Tibial nerve (tissue), 4 donors: ENCODE measurements around the gene POU1F1. TPM values are rescaled to one million over a fixed set of nuclear protein-coding genes. Genes with fewer than 3 reads are reported as not detected.
"Not testable (repeated sequence)": the region's sequence is repeated elsewhere in the genome, so short reads cannot be mapped to it uniquely, and the experiment has no call there.

Experiments used
- DNase-seq, 2 donors: peaks; one replicate each; pipeline ENCODE4 v3.0.0-alpha.2; 2019; ENCODE audit warnings: low spot score in 2 of 2
- H3K27ac ChIP-seq, 4 donors: fragments of 200-600 bp; sonication (generic) in 3 of 4; one replicate each; pipeline ENCODE4 v1.5.1; 2017 to 2019; ENCODE audit warnings: mild to moderate bottlenecking in 1 of 4
- H3K27me3 ChIP-seq, 2 donors: fragments of 200-600 bp; sonication (generic) in 1 of 2; one replicate each; pipeline versions ENCODE4 v1.5.1 to v1.6.0; 2017 to 2019
- H3K36me3 ChIP-seq, 3 donors: fragments of 200-600 bp; sonication (generic); one replicate each; pipeline ENCODE4 v1.5.1; 2018 to 2019
- H3K4me1 ChIP-seq, 4 donors: fragments of 200-600 bp; sonication (generic) in 3 of 4; one replicate each; pipeline ENCODE4 v1.5.1; 2017 to 2019
- H3K4me3 ChIP-seq, 4 donors: fragments of 200-600 bp; sonication (generic) in 3 of 4; one replicate each; pipeline ENCODE4 v1.5.1; 2017 to 2019; ENCODE audit warnings: mild to moderate bottlenecking in 1 of 4, moderate library complexity in 1 of 4
- H3K9me3 ChIP-seq, 4 donors: fragments of 200-600 bp; sonication (generic) in 3 of 4; one replicate each; pipeline ENCODE4 v1.5.1; 2017 to 2019
- EP300 ChIP-seq, 2 donors: sonication (generic); formaldehyde crosslinking; IDR thresholded peaks; one replicate each; pipeline ENCODE4 v1.6.1; 2017; ENCODE audit warnings: antibody characterized with exemption in 2 of 2, mild to moderate bottlenecking in 1 of 2
- POLR2A ChIP-seq, 2 donors: fragments of 450-650 bp; IDR thresholded peaks; one replicate each; pipeline ENCODE4 v1.6.1; 2017; ENCODE audit warnings: antibody characterized with exemption in 2 of 2, mild to moderate bottlenecking in 2 of 2, moderate library complexity in 2 of 2
- WGBS, 2 donors: methylation state at CpG; one replicate each; pipeline ENCODE4 v1.1.5; 2018; 5-methylcytosine and 5-hydroxymethylcytosine counted together
- total RNA-seq, 4 donors: library from RNA; depleted of rRNA; stranded (reverse); fragments of >200 nt; gene quantifications; one replicate each; pipeline ENCODE4 v1.1.0, GENCODE V29; 2016
- TF ChIP-seq, protein P1 (sequence below), 5 experiments: fragments of 200-600 bp in 3 of 5; fragments of 450-650 bp in 2 of 5; sonication (generic) in 3 of 5; IDR thresholded peaks; one replicate each; pipeline ENCODE4 v1.5.1; 2016 to 2019; ENCODE audit warnings: antibody characterized with exemption in 5 of 5, mild to moderate bottlenecking in 3 of 5, moderate library complexity in 2 of 5

The POU1F1 gene
- total RNA-seq, 4 donors from 2014 or later: not detected

DNA sequence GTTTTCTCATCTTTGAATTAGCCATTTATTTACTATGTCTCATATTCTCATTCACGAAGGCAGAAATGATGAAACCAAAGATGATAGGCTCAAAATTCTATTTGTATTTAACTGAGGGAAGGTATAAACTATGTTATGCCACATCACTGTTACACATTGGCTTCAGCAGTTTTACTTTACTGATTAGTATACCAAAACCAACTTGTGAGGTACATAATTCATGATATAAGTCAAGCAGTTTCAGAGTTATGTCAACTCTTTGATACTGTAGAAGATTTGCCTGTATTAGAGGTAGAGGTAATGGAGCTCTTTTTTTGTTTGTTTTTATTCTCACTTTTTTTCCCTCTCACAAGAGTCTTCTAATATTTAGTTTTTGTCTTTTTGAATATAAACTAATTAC lies 26.4 kb downstream of the POU1F1 start:
- no peak for DNase-seq
- Histone ChIP-seq H3K27ac (no peak overlapping the region), H3K27me3 (no peaks in the 10 kb centered on the region), H3K4me3 (no peak overlapping the region), H3K36me3 (peaks cover 0 to 53% (median 7%) of the 10 kb centered on the region in 3 donors), H3K4me1 (peaks cover 0 to 5% (median 0%) of the 10 kb centered on the region in 4 donors), H3K9me3 (no peaks in the 10 kb centered on the region)
- TF ChIP-seq, protein P1, sequence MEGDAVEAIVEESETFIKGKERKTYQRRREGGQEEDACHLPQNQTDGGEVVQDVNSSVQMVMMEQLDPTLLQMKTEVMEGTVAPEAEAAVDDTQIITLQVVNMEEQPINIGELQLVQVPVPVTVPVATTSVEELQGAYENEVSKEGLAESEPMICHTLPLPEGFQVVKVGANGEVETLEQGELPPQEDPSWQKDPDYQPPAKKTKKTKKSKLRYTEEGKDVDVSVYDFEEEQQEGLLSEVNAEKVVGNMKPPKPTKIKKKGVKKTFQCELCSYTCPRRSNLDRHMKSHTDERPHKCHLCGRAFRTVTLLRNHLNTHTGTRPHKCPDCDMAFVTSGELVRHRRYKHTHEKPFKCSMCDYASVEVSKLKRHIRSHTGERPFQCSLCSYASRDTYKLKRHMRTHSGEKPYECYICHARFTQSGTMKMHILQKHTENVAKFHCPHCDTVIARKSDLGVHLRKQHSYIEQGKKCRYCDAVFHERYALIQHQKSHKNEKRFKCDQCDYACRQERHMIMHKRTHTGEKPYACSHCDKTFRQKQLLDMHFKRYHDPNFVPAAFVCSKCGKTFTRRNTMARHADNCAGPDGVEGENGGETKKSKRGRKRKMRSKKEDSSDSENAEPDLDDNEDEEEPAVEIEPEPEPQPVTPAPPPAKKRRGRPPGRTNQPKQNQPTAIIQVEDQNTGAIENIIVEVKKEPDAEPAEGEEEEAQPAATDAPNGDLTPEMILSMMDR (IDR thresholded peaks at IDR 0.05): no peak
- TF ChIP-seq EP300 (IDR thresholded peaks at IDR 0.05) (no peak), POLR2A (IDR thresholded peaks at IDR 0.05) (no peak)
- WGBS, 2 donors: 80 to 92% methylated on average over 1 of the region's 1 CpG

DNA sequence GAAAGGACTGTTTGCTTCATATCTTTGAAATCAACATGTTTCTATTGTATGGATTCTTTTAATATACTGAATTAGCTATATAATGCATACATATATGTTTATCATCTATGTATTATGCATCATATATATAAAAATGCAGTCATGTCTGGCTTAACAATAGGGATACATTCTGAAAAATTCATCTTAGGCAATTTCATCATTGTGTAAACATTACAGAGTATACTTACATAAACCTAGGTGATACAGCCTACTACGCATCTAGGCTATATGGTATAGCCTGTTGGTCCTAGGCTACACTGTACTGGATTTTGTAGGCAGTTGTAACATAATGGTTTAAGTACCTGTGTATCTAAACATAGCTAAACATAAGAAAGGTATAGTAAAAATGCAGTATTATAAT lies 27.6 kb downstream of the POU1F1 start:
- no peak overlapping the region for H3K27ac ChIP-seq
- WGBS, 2 donors: 95 to 97% methylated on average over 1 of the region's 1 CpG

DNA sequence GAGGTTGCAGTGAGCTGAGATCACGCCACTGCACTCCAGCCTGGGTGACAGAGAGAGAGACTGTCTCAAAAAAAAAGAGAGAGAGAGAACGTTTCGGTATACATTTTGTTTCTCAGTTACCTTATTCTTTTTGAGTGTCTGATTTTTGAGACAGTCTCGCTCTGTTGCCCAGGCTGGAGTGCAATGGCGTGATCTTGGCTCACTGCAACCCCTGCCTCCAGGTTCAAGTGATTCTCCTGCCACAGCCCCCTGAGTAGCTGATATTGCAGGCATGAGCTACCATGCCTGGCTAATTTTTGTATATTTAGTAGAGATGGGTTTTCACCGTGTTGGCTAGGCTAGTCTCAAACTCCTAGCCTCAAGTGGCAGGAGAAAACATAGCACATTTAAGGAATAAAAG lies 28.2 kb downstream of the POU1F1 start:
- H3K27ac ChIP-seq: not testable (repeated sequence)
- 90 to 92% methylated on average over 6 of the region's 6 CpGs for WGBS, 2 donors

More for the DNA sequence above, 27.6 kb downstream of the POU1F1 start:
- Histone ChIP-seq H3K4me3 (no peak overlapping the region), H3K9me3 (no peaks in the 10 kb centered on the region), H3K36me3 (peaks cover 0 to 46% (median 7%) of the 10 kb centered on the region in 3 donors), H3K27me3 (no peaks in the 10 kb centered on the region), H3K4me1 (peaks cover 0 to 5% (median 0%) of the 10 kb centered on the region in 4 donors)
- DNase-seq: no peak
- TF ChIP-seq EP300 (IDR thresholded peaks at IDR 0.05): no peak
- no peak for TF ChIP-seq POLR2A (IDR thresholded peaks at IDR 0.05)
- TF ChIP-seq, protein P1 (IDR thresholded peaks at IDR 0.05): no peak

DNA sequence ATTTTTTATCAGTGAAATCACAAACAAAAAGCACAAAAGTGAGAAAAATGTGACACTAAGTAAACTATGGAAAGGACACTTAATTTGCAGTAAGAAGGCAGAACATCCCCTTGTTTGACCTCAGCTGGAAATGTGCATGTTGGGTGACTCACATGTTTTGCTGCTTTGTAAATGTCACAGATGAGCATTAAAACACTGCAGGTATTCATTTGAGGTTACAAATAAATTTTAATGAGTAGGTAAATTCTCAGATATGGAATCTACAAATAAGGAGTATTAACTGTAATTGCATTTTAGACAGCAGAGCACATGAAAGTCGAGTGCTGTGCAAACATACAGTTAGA lies 29.0 kb downstream of the POU1F1 start:
- Histone ChIP-seq H3K36me3 (peaks cover 0 to 38% (median 7%) of the 10 kb centered on the region in 3 donors), H3K4me1 (peaks cover 0 to 13% (median 0%) of the 10 kb centered on the region in 4 donors), H3K4me3 (no peak overlapping the region), H3K27ac (no peak overlapping the region), H3K9me3 (no peaks in the 10 kb centered on the region), H3K27me3 (no peaks in the 10 kb centered on the region)
- TF ChIP-seq EP300 (IDR thresholded peaks at IDR 0.05) (no peak), POLR2A (IDR thresholded peaks at IDR 0.05) (no peak)
- TF ChIP-seq, protein P1 (IDR thresholded peaks at IDR 0.05): no peak
- WGBS, 2 donors: 91 to 100% methylated on average over 1 of the region's 1 CpG
- DNase-seq: no peak

More for the DNA sequence above, 28.2 kb downstream of the POU1F1 start:
- H3K27me3 ChIP-seq, H3K4me3 ChIP-seq, DNase-seq, H3K4me1 ChIP-seq, H3K9me3 ChIP-seq: not testable (repeated sequence)
- H3K36me3 ChIP-seq: peaks cover 0 to 40% (median 7%) of the 10 kb centered on the region in 3 donors

DNA sequence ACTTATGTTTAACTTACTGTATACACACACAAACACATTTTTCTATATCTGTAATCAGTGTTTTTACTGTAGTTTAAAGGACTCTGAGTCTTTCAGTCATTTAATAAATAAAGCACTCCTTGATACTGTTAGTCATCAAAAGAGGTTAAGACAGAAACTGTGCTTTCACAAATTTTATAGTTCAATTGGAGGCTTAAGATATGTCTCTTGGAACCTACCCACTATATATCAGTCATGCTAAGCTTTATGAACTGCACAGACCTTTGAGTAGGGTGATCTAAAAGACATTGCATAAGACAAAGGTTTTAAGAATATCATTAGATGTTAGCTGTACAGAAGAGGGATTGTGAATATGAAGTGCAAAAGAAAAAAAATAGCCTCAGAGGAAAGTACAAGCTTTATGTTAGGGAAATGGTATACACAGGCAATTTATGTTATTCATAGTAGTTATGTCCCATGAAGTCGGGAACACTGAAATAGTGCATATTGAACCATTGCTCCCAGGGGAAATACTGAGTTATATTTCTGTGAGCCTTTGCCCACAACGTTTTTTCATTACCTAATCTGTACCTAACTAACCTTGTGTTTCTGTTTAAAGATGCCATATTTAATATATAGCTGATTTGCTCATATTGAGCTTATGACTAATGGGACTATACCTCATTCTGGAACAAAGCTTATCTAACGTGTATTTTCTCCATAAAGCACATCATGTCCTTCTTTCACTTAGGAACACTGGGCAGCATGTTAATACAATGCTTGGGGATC lies 29.5 kb downstream of the POU1F1 start:
- H3K4me1 ChIP-seq: peaks cover 0 to 13% (median 0%) of the 10 kb centered on the region in 4 donors
- H3K27me3 ChIP-seq: no peaks in the 10 kb centered on the region
- no peak overlapping the region for H3K4me3 ChIP-seq
- H3K27ac ChIP-seq: no peak overlapping the region
- H3K36me3 ChIP-seq: peaks cover 0 to 38% (median 7%) of the 10 kb centered on the region in 3 donors
- 74 to 76% methylated on average over 3 of the region's 3 CpGs for WGBS, 2 donors
- no peak for TF ChIP-seq EP300 (IDR thresholded peaks at IDR 0.05)
- TF ChIP-seq, protein P1 (IDR thresholded peaks at IDR 0.05): no peak
- no peak for TF ChIP-seq POLR2A (IDR thresholded peaks at IDR 0.05)
- no peaks in the 10 kb centered on the region for H3K9me3 ChIP-seq
- no peak for DNase-seq
